Activated naive CD4-positive, alpha-beta T cell treated with anti-CD3 and anti-CD28 coated beads, Interleukin-2, amount 10 ng/mL, durations not matched to agents 5 hours and 36 hours (primary cell): ENCODE data around the gene TRABD2A. TPM values are rescaled to one million over a fixed set of nuclear protein-coding genes. Genes with fewer than 3 reads are reported as not detected.

Experiments
- total RNA-seq, 2 experiments: library from RNA; stranded (reverse); gene quantifications; one replicate each; pipeline ENCODE4 v1.2.3, GENCODE V29; 2021

The TRABD2A gene, protein sequence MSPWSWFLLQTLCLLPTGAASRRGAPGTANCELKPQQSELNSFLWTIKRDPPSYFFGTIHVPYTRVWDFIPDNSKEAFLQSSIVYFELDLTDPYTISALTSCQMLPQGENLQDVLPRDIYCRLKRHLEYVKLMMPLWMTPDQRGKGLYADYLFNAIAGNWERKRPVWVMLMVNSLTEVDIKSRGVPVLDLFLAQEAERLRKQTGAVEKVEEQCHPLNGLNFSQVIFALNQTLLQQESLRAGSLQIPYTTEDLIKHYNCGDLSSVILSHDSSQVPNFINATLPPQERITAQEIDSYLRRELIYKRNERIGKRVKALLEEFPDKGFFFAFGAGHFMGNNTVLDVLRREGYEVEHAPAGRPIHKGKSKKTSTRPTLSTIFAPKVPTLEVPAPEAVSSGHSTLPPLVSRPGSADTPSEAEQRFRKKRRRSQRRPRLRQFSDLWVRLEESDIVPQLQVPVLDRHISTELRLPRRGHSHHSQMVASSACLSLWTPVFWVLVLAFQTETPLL
- 100 to 1,000 TPM in 1 of 2 experiments, 10 to 100 TPM in 1; 97.7 to 101 TPM for total RNA-seq

DNA sequence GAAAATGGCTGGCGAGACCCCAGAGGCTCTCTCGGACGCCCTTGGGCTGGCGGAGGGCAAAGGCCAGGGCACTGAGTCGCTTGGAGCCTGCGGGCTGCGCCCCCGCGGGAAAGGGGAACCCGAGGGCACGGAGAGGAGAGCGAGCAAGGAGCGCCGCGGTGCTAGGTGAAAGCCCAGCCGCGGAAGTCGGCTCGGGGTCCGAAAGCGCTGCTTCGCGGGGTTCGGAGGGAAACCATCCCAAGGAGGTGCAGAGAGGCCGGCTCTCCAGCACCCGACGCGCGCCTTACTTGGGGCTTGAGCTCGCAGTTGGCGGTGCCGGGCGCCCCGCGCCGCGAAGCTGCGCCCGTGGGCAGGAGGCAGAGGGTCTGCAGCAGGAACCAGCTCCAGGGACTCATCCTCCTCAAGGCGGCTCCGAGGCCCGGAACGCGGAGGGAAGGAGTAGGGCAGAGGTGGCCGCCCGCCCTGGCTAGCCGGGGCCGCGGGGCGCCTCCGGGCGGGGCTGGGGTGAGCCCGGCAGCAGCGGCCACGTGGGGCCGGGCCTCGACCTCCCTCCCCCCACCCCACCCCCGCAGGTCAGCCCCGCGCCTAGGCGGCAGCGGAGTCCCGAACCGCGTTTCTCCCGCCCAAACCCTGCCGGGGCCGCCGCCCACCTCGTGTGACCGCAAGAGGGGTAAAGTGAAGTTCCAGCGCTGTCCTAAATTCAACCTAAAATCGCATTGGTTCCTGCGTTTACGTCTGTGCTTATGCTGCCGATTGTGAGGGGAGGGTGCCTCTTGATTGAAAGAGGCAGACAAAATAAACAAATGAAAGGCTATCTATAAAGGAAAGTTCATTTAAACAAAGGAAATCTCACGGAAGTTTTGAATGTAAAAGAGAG, at the start of gene TRABD2A:
TRABD2A (minus strand) TSS at position 440 of the 877 bp plus-strand sequence; CDS start at position 395, 45 bp downstream.

DNA sequence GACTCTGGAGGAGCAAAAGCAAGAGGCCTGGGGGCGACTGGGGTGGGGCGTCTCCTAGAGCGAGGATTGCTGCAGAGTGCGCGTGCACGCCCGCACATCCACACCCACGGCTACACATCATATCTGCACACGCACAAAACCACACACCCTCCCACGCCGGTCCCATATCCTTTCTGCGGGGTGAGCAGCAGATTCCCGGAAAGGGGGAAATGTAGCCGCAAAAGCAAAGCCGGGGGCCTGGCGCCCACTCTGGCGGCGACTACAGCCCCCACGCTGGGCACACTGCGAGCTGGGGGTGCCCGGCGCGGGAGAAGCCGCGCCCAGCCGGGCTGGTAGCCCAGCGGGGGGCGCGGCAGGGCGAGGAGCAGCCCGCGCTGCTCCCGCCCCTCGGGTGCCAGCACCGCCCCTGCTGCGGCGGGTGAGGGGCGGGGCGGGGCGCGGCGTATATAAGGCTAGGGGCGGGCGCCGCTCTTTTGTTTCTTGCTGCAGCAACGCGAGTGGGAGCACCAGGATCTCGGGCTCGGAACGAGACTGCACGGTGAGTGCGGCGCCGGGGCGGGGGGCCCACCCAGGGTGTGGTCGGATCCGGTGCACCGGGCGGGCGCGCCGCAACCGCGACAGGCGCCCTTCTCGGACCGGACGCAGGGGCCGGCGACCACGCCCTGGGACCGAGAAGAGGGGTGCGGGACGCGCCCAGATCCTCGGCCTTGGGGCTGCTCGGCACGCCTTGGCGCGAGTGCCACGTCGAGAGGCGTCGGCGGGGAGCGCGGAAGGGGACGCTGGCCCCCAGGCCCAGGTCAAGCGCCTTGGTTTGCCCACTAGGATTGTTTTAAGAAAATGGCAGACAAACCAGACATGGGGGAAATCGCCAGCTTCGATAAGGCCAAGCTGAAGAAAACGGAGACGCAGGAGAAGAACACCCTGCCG, 24.6 kb upstream of the TRABD2A start, which contains the start of gene TMSB10:
TMSB10 (plus strand) TSS at position 476 of the 927 bp plus-strand sequence.

Other genes starting within 250 kb of the TRABD2A start
- gene TMSB10, start 24.6 kb upstream of the TRABD2A start, total RNA-seq, result 1,000 to 10,000 TPM; 6,453 to 6,483 TPM
- 10 to 100 TPM; 77.7 to 82.3 TPM for gene KCMF1, start 90.1 kb upstream of the TRABD2A start, total RNA-seq